NCI-H2029 (cell line): ENCODE data around the gene AFAP1.

Source experiments
- DNase-seq: peaks from one replicate; lab custom pipeline; 2025; lab: John Stamatoyannopoulos, UW

AFAP1 gene

GRCh38 chr4:7863911-7864681 lies 75.6 kb downstream of the AFAP1 start:
- no peak for DNase-seq

GRCh38 chr4:7862561-7863192 lies 77.0 kb downstream of the AFAP1 start:
- no peak for DNase-seq

- DNase-seq = no peak
These were observed 78.2 kb downstream of the AFAP1 start for GRCh38 chr4:7861440-7861881.

- no peak for DNase-seq
These were observed 79.0 kb downstream of the AFAP1 start for GRCh38 chr4:7860600-7861163.

GRCh38 chr4:7859326-7859725 lies 80.3 kb downstream of the AFAP1 start:
- DNase-seq = no peak

- DNase-seq = no peak
These were observed 81.2 kb downstream of the AFAP1 start for GRCh38 chr4:7858498-7858897.

- DNase-seq = no peak
These were observed 81.7 kb downstream of the AFAP1 start for GRCh38 chr4:7857993-7858392.

GRCh38 chr4:7857238-7857701 lies 82.4 kb downstream of the AFAP1 start:
- no peak for DNase-seq

GRCh38 chr4:7855731-7856130 lies 83.9 kb downstream of the AFAP1 start:
- no peak for DNase-seq

- DNase-seq = no peak
These were observed 84.8 kb downstream of the AFAP1 start for GRCh38 chr4:7854697-7855370.

- DNase-seq = no peak
These were observed 85.4 kb downstream of the AFAP1 start for GRCh38 chr4:7854216-7854615.

- no peak for DNase-seq
These were observed 86.4 kb downstream of the AFAP1 start for GRCh38 chr4:7853271-7853670.

- DNase-seq = no peak
These were observed 87.0 kb downstream of the AFAP1 start for GRCh38 chr4:7852568-7853185.

- no peak for DNase-seq
These were observed 89.2 kb downstream of the AFAP1 start for GRCh38 chr4:7850489-7850888.

- DNase-seq = no peak
These were observed 92.5 kb downstream of the AFAP1 start for GRCh38 chr4:7847206-7847605.

- no peak for DNase-seq
These were observed 94.0 kb downstream of the AFAP1 start for GRCh38 chr4:7845493-7846128.

GRCh38 chr4:7844594-7844991 lies 95.1 kb downstream of the AFAP1 start:
- DNase-seq = no peak

- peak; percentile 52 for DNase-seq
These were observed 95.6 kb downstream of the AFAP1 start for GRCh38 chr4:7843831-7844593.

- DNase-seq = no peak
These were observed 97.0 kb downstream of the AFAP1 start for GRCh38 chr4:7842384-7843279.

GRCh38 chr4:7841894-7842293 lies 97.8 kb downstream of the AFAP1 start:
- no peak for DNase-seq
